ENCODE results near the gene VTA1.

DNA sequence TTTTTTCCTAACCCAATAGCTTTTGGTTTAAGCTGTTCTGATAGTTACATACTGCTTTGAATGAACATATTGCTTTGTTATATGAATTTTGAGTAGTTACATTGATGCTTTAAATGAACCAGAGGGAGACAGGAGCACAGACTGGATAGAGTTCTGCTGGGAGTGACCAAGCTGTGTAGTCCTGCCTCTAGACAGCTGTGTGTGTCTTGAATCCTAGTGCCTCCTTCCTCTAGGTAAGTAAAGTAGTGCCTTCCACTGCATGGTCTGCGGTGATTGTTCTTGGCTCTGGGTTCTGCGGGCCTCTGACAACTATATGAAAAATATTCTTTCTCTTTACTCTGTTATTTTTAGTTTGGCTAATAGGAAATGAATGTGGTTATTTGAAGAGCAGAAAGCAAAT, 108.7 kb downstream of the VTA1 start:
- TF ChIP-seq, protein P1, sequence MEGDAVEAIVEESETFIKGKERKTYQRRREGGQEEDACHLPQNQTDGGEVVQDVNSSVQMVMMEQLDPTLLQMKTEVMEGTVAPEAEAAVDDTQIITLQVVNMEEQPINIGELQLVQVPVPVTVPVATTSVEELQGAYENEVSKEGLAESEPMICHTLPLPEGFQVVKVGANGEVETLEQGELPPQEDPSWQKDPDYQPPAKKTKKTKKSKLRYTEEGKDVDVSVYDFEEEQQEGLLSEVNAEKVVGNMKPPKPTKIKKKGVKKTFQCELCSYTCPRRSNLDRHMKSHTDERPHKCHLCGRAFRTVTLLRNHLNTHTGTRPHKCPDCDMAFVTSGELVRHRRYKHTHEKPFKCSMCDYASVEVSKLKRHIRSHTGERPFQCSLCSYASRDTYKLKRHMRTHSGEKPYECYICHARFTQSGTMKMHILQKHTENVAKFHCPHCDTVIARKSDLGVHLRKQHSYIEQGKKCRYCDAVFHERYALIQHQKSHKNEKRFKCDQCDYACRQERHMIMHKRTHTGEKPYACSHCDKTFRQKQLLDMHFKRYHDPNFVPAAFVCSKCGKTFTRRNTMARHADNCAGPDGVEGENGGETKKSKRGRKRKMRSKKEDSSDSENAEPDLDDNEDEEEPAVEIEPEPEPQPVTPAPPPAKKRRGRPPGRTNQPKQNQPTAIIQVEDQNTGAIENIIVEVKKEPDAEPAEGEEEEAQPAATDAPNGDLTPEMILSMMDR (IDR thresholded peaks at IDR 0.05 in 8 of 11, conservative IDR thresholded peaks at IDR 0.05 in 3 of 11): no peak
- no peak for TF ChIP-seq POLR2AphosphoS5 (IDR thresholded peaks at IDR 0.05)
